Neural cell (in vitro differentiated cells): Measurements from ENCODE around the gene HLA-G. TPM values are rescaled to one million over a fixed set of nuclear protein-coding genes. Genes with fewer than 3 reads are reported as not detected.

ENCODE experiments used
- H2AFZ ChIP-seq: fragments of 200-600, 300-800 bp; sonication (generic), shearing (Covaris generic); 2 replicates; pipeline ENCODE4 v1.6.0; 2014; ENCODE audit warnings: low read depth, mild to moderate bottlenecking, antibody characterized with exemption, low read length, moderate library complexity
- H3F3A ChIP-seq: fragments of 200-600 bp; shearing (Covaris generic); 2 replicates; pipeline ENCODE4 v1.6.1; 2016; ENCODE audit warnings: mild to moderate bottlenecking, moderate library complexity, mixed read lengths, antibody characterized with exemption, low read length; ENCODE audit not compliant: insufficient read depth, poor library complexity, severe bottlenecking
- H3K27ac ChIP-seq: fragments of 200-600, 300-800 bp; sonication (generic), shearing (Covaris generic); 2 replicates; pipeline ENCODE4 v1.5.1; 2014; ENCODE audit warnings: mild to moderate bottlenecking, low read length, moderate library complexity
- H3K27me3 ChIP-seq: fragments of 300-800, 200-600 bp; sonication (generic), shearing (Covaris generic); 2 replicates; pipeline ENCODE4 v1.6.0; 2014; ENCODE audit warnings: mild to moderate bottlenecking, low read depth, low read length, moderate library complexity; ENCODE audit not compliant: insufficient read depth
- H3K36me3 ChIP-seq: fragments of 300-800, 200-600 bp; sonication (generic), shearing (Covaris generic); 2 replicates; pipeline ENCODE4 v1.5.1; 2014; ENCODE audit warnings: mild to moderate bottlenecking, antibody characterized with exemption, low read length, moderate library complexity; ENCODE audit not compliant: insufficient read depth
- H3K4me2 ChIP-seq: fragments of 300-800, 200-600 bp; sonication (generic), shearing (Covaris generic); 2 replicates; pipeline ENCODE4 v1.6.0; 2014; ENCODE audit warnings: mild to moderate bottlenecking, low read length
- H3K4me3 ChIP-seq: fragments of 300-800, 200-600 bp; sonication (generic), shearing (Covaris generic); 2 replicates; pipeline ENCODE4 v1.5.1; 2014; ENCODE audit warnings: mild to moderate bottlenecking, low read length, moderate library complexity
- H3K79me2 ChIP-seq: fragments of 200-600 bp; shearing (Covaris generic); replicated peaks from 2 replicates; pipeline ENCODE4 v1.6.0; 2014; ENCODE audit warnings: mild to moderate bottlenecking, low read length, moderate library complexity; ENCODE audit not compliant: insufficient read depth
- H3K9ac ChIP-seq: fragments of 300-800, 200-600 bp; sonication (generic), shearing (Covaris generic); 2 replicates; pipeline ENCODE4 v1.6.1; 2016; ENCODE audit warnings: mild to moderate bottlenecking, low read length, mixed read lengths
- H3K9me2 ChIP-seq: fragments of 200-600 bp; shearing (Covaris generic); 2 replicates; pipeline ENCODE4 v1.6.1; 2016; ENCODE audit warnings: mild to moderate bottlenecking, low read length, mixed read lengths; ENCODE audit not compliant: insufficient read depth
- H3K9me3 ChIP-seq: fragments of 200-600, 300-800 bp; sonication (generic), shearing (Covaris generic); 2 replicates; pipeline ENCODE4 v1.6.1; 2016; ENCODE audit warnings: mild to moderate bottlenecking, mixed run types, low read length, moderate library complexity, mixed read lengths
- H4K20me1 ChIP-seq: fragments of 200-600 bp; shearing (Covaris generic); 2 replicates; pipeline ENCODE4 v1.6.1; 2016; ENCODE audit warnings: mild to moderate bottlenecking, mixed run types; ENCODE audit not compliant: insufficient read depth
- EP300 ChIP-seq: fragments of 450-650 bp; conservative IDR thresholded peaks from 2 replicates; pipeline ENCODE4 v1.6.1; 2014; ENCODE audit warnings: antibody characterized with exemption, mild to moderate bottlenecking, moderate library complexity; ENCODE audit not compliant: poor library complexity, severe bottlenecking
- EZH2 ChIP-seq: fragments of 200-600, 300-800 bp; shearing (Covaris generic), sonication (generic); IDR thresholded peaks from 2 replicates; pipeline ENCODE4 v1.6.1; 2014; ENCODE audit warnings: antibody characterized with exemption, low read length, borderline replicate concordance, mild to moderate bottlenecking; ENCODE audit not compliant: insufficient read depth, poor library complexity, severe bottlenecking
- MXI1 ChIP-seq: fragments of 450-650 bp; conservative IDR thresholded peaks from 2 replicates; pipeline ENCODE4 v1.6.1; 2014; ENCODE audit warnings: antibody characterized with exemption, mild to moderate bottlenecking; ENCODE audit not compliant: poor library complexity, severe bottlenecking
- POLR2AphosphoS5 ChIP-seq: IDR thresholded peaks from 2 replicates; pipeline ENCODE4 v1.6.1; 2012
- RAD21 ChIP-seq: fragments of 450-650 bp; conservative IDR thresholded peaks from 2 replicates; pipeline ENCODE4 v1.6.1; 2014; ENCODE audit warnings: antibody characterized with exemption, mild to moderate bottlenecking, moderate library complexity
- REST ChIP-seq: IDR thresholded peaks from 2 replicates; pipeline ENCODE4 v1.6.1; 2012; ENCODE audit warnings: borderline replicate concordance
- SMC3 ChIP-seq: fragments of 450-650 bp; conservative IDR thresholded peaks from 2 replicates; pipeline ENCODE4 v1.6.1; 2014; ENCODE audit warnings: antibody characterized with exemption, mild to moderate bottlenecking, moderate library complexity; ENCODE audit not compliant: poor library complexity
- TAF1 ChIP-seq: IDR thresholded peaks from 2 replicates; pipeline ENCODE4 v1.6.1; 2012; ENCODE audit warnings: low read depth
- polyA plus RNA-seq: library from polyadenylated mRNA; depleted of rRNA; stranded (reverse); fragments of >200 nt; gene quantifications from 2 replicates; pipeline ENCODE4 v1.2.3, GENCODE V29; 2014
- TF ChIP-seq, protein P1 (sequence below): fragments of 450-650 bp; IDR thresholded peaks from 2 replicates; pipeline ENCODE4 v1.5.1; 2014; ENCODE audit warnings: antibody characterized with exemption, mild to moderate bottlenecking, moderate library complexity; ENCODE audit not compliant: poor library complexity, severe bottlenecking

The HLA-G gene
- polyA plus RNA-seq, 1 donor from 2014 or later, result not detected

GRCh38 chr6:29834564-29835436, 7.2 kb downstream of the HLA-G start:
- no peaks in the 10 kb centered on the region for H3K36me3 ChIP-seq
- no peak overlapping the region for H2AFZ ChIP-seq
- no peak overlapping the region for H3K4me3 ChIP-seq

GRCh38 chr6:29839917-29840316, 12.3 kb downstream of the HLA-G start:
- H3K9me2 ChIP-seq, result no peaks in the 10 kb centered on the region
- H3K9me3 ChIP-seq, result no peaks in the 10 kb centered on the region
- H3K36me3 ChIP-seq, result no peaks in the 10 kb centered on the region
- TF ChIP-seq TAF1 (no peak), POLR2AphosphoS5 (no peak), MXI1 (no peak), REST (no peak), EZH2 (no peak), EP300 (no peak), RAD21 (no peak), SMC3 (no peak)
- TF ChIP-seq, protein P1, sequence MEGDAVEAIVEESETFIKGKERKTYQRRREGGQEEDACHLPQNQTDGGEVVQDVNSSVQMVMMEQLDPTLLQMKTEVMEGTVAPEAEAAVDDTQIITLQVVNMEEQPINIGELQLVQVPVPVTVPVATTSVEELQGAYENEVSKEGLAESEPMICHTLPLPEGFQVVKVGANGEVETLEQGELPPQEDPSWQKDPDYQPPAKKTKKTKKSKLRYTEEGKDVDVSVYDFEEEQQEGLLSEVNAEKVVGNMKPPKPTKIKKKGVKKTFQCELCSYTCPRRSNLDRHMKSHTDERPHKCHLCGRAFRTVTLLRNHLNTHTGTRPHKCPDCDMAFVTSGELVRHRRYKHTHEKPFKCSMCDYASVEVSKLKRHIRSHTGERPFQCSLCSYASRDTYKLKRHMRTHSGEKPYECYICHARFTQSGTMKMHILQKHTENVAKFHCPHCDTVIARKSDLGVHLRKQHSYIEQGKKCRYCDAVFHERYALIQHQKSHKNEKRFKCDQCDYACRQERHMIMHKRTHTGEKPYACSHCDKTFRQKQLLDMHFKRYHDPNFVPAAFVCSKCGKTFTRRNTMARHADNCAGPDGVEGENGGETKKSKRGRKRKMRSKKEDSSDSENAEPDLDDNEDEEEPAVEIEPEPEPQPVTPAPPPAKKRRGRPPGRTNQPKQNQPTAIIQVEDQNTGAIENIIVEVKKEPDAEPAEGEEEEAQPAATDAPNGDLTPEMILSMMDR, result no peak
- no peak overlapping the region for H3K4me2 ChIP-seq
- H3F3A ChIP-seq, result no peaks in the 10 kb centered on the region
- no peak overlapping the region for H3K27ac ChIP-seq
- no peak overlapping the region for H2AFZ ChIP-seq
- H3K27me3 ChIP-seq, result peaks cover 6% of the 10 kb centered on the region
- H3K79me2 ChIP-seq, result no peaks in the 10 kb centered on the region
- H3K9ac ChIP-seq, result no peak overlapping the region
- no peaks in the 10 kb centered on the region for H4K20me1 ChIP-seq
- no peak overlapping the region for H3K4me3 ChIP-seq

More at GRCh38 chr6:29834564-29835436, 7.2 kb downstream of the HLA-G start:
- Histone ChIP-seq H3K4me2 (no peak overlapping the region), H3K79me2 (no peaks in the 10 kb centered on the region), H3K9me3 (no peaks in the 10 kb centered on the region), H3K27ac (no peak overlapping the region), H3K9ac (no peak overlapping the region), H3K9me2 (no peaks in the 10 kb centered on the region), H3K27me3 (no peaks in the 10 kb centered on the region), H3F3A (no peaks in the 10 kb centered on the region), H4K20me1 (no peaks in the 10 kb centered on the region)
- TF ChIP-seq TAF1, result no peak
- TF ChIP-seq POLR2AphosphoS5, result no peak
- peak; percentile 44 for TF ChIP-seq SMC3
- no peak for TF ChIP-seq EZH2
- TF ChIP-seq, protein P1, result peak; percentile 45
